SK-N-DZ (cell line): ENCODE results near the gene SLC17A9.
A peak's percentile ranks its signal among the peaks of the same experiment; 100 is the strongest.

ENCODE experiments used
- DNase-seq: peaks from one replicate; pipeline ENCODE4 v3.0.0-alpha.2; 2015; ENCODE audit warnings: low spot score

The SLC17A9 gene

GRCh38 chr20:62938105-62938888 lies 14.2 kb upstream of the SLC17A9 start, which contains the start of gene GID8:
TSS of gene GID8 (plus strand) at chr20:62938147. CDS start at chr20:62941503, 3,356 bp downstream.
- DNase-seq, result peak; percentile 37

GRCh38 chr20:62940875-62941274 lies 11.6 kb upstream of the SLC17A9 start:
- DNase-seq, result no peak

GRCh38 chr20:62941792-62942191 lies 10.7 kb upstream of the SLC17A9 start:
- DNase-seq, result no peak

- DNase-seq, result no peak
Observed at GRCh38 chr20:62942456-62942855, 10.1 kb upstream of the SLC17A9 start.

- no peak for DNase-seq
Observed at GRCh38 chr20:62943396-62943795, 9.1 kb upstream of the SLC17A9 start.

GRCh38 chr20:62944184-62944583 lies 8.3 kb upstream of the SLC17A9 start:
- DNase-seq, result no peak

- DNase-seq, result no peak
Observed at GRCh38 chr20:62944746-62945145, 7.8 kb upstream of the SLC17A9 start.

- no peak for DNase-seq
Observed at GRCh38 chr20:62945771-62946339, 6.7 kb upstream of the SLC17A9 start.

- DNase-seq, result no peak
Observed at GRCh38 chr20:62946918-62947317, 5.6 kb upstream of the SLC17A9 start.

- DNase-seq, result no peak
Observed at GRCh38 chr20:62947532-62948300, 4.8 kb upstream of the SLC17A9 start.

GRCh38 chr20:62949153-62949821 lies 3.2 kb upstream of the SLC17A9 start:
- no peak for DNase-seq

- DNase-seq, result no peak
Observed at GRCh38 chr20:62949962-62950361, 2.5 kb upstream of the SLC17A9 start.

GRCh38 chr20:62950741-62951140 lies 1.8 kb upstream of the SLC17A9 start:
- no peak for DNase-seq

- DNase-seq, result no peak
Observed at GRCh38 chr20:62951143-62951895, 1.2 kb upstream of the SLC17A9 start.

GRCh38 chr20:62951896-62952372 lies 575 bp upstream of the SLC17A9 start:
- no peak for DNase-seq

- DNase-seq, result no peak
Observed at GRCh38 chr20:62952968-62953838, 694 bp downstream of the SLC17A9 start.

- peak; percentile 94 for DNase-seq
Observed at GRCh38 chr20:62953839-62954703, 1.6 kb downstream of the SLC17A9 start.

GRCh38 chr20:62955519-62956386 lies 3.2 kb downstream of the SLC17A9 start:
- no peak for DNase-seq
